Adrenal gland (tissue), 12 donors: ENCODE data around the gene LARP1B. TPM values are rescaled to one million over a fixed set of nuclear protein-coding genes. Genes with fewer than 3 reads are reported as not detected.

Source experiments
- DNase-seq, 7 donors: peaks; one replicate each; pipeline ENCODE4 v3.0.0-alpha.2; 2019 to 2020
- H3K27ac ChIP-seq, 5 donors: fragments of 200-600 bp; sonication (generic) in 4 of 5; 1 replicate in 3 of 5; 2 replicates in 2 of 5; pipeline versions ENCODE4 v1.5.1 to v1.8.0; 2016 to 2020; ENCODE audit warnings: mild to moderate bottlenecking in 1 of 5
- H3K27me3 ChIP-seq: fragments of 200-600 bp; 2 replicates; pipeline ENCODE4 v1.8.0; 2021
- H3K36me3 ChIP-seq, 2 donors: fragments of 200-600 bp; replicated peaks in 1 of 2; 1 replicate in 1 of 2; 2 replicates in 1 of 2; pipeline versions ENCODE4 v1.5.1 to v1.8.0; 2018 to 2022
- H3K4me1 ChIP-seq, 2 donors: fragments of 200-600 bp; replicated peaks in 1 of 2; 1 replicate in 1 of 2; 2 replicates in 1 of 2; pipeline versions ENCODE4 v1.5.1 to v1.8.0; 2018 to 2021
- H3K4me3 ChIP-seq, 4 donors: fragments of 200-600 bp; sonication (generic) in 3 of 4; one replicate each; pipeline ENCODE4 v1.5.1; 2016 to 2018
- H3K9me3 ChIP-seq, 3 donors: fragments of 200-600 bp; sonication (generic) in 1 of 3; replicated peaks in 1 of 3; 1 replicate in 2 of 3; 2 replicates in 1 of 3; pipeline versions ENCODE4 v1.5.1 to v1.8.0; 2016 to 2021
- POLR2A ChIP-seq, 2 donors: fragments of 450-650 bp; IDR thresholded peaks; one replicate each; pipeline ENCODE4 v1.6.1; 2017; ENCODE audit warnings: antibody characterized with exemption in 2 of 2, mild to moderate bottlenecking in 2 of 2, moderate library complexity in 1 of 2
- WGBS, 4 donors: extraction: QIAGEN DNeasy Blood & Tissue Kit in 2 of 4; methylation state at CpG; one replicate each; pipeline versions ENCODE4 v1.1.5 to v1.1.7; 2013 to 2017; 5-methylcytosine and 5-hydroxymethylcytosine counted together
- intact Hi-C, 2 donors: fragments of 100-400 bp; cut with DNase I; formaldehyde crosslinking; loops; one replicate each; pipeline versions ENCODE4 v1.14.1 to v1.15.0; 2022 to 2023
- polyA plus RNA-seq, 3 donors: library from polyadenylated mRNA; stranded (reverse); fragments of 200-250 nt in 2 of 3; fragments of 350-450 nt in 1 of 3; fragmentation: Illumina TruSeq in 1 of 3; extraction: RNeasy Lipid Tissue Mini Kit (QIAGEN cat#74804) in 1 of 3; gene quantifications; one replicate each; pipeline ENCODE4 v1.2.3, GENCODE V29; 2013 to 2014
- total RNA-seq, 9 donors: library from RNA; depleted of rRNA in 4 of 9; stranded (reverse); fragments of >200 nt in 4 of 9; fragments of 120-200 nt in 1 of 9; fragmentation: NEBNext Ultra II Directional in 1 of 9; extraction: Animal tissue kit (Norgen Biotek cat#: 25700) in 1 of 9; gene quantifications; one replicate each; pipeline versions ENCODE4 v1.1.0 to v1.2.4, GENCODE V29; 2013 to 2023
- TF ChIP-seq, protein P1 (sequence below), 6 experiments: fragments of 450-650 bp in 4 of 6; fragments of 200-600 bp in 2 of 6; sonication (generic) in 1 of 6; IDR thresholded peaks; 1 replicate in 5 of 6; 2 replicates in 1 of 6; pipeline versions ENCODE4 v1.5.1 to v1.8.0; 2016 to 2021; ENCODE audit warnings: antibody characterized with exemption in 6 of 6, mild to moderate bottlenecking in 2 of 6, moderate library complexity in 1 of 6
- donor health status: healthy with polysubstance abuse.
- donor health status: Bipolar disorder and iron deficiency.
- donor health status: DM: yes; HTN: yes; CAD: no.
- donor health status: DM: no; HTN: no; CAD: no.
- donor health status: DM: no; HTN: no; CAD: no.
- donor health status: DM: yes; HTN: yes; CAD: no.

Gene LARP1B
- total and polyA plus RNA-seq, 12 donors, result 5.0 to 27.7 (median 12.3) TPM

DNA sequence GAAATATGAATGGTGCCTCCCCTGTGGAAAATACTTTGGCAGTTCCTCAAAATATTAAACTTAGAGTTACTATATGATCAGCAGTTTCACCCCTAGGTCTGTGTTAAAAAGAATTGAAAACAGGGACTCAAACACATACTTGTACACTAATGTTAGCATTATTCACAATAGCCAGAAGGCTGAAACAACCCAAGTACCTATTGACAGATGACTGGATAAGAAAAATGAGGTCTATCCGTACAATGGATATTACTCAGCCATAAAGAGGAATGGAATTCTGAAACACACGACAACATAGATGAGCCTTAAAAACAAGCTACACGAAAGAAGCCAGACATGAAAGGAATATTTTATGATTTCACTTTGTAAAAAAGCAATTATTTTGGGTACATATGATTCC is 171.6 kb downstream of the LARP1B start:
- no peaks in the 10 kb centered on the region for H3K36me3 ChIP-seq
- no peak overlapping the region for H3K4me3 ChIP-seq
- no peak for TF ChIP-seq POLR2A (IDR thresholded peaks at IDR 0.05)
- no peak for DNase-seq
- intact Hi-C loops, result no loop called here
- WGBS, 4 donors, result 86 to 88% (median 88%) methylated on average over 3 of the region's 3 CpGs
- no peaks in the 10 kb centered on the region for H3K9me3 ChIP-seq
- H3K4me1 ChIP-seq, result no peaks in the 10 kb centered on the region
- H3K27ac ChIP-seq, result no peak overlapping the region
- no peaks in the 10 kb centered on the region for H3K27me3 ChIP-seq

DNA sequence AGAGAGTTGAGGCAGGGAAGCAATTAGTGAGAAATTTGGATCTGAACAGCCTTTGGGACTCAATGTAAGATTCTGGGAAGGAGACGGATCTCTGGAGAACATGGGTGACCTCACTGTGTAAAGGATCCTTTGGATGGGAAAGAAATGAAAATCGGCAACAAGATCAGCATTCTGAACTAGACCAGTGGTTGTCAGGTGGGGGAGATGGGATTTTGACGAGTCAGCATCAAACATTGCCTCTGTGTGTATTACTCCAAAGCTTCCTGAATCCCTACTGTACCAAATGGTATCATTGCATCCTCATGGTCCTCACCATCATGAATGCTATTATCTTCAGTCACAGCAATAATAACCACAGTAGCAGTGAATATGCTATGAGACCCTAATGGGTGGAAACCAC is 173.7 kb downstream of the LARP1B start:
- intact Hi-C loops, result no loop called here
- Histone ChIP-seq H3K27me3 (no peaks in the 10 kb centered on the region), H3K4me3 (no peak overlapping the region), H3K9me3 (no peaks in the 10 kb centered on the region), H3K36me3 (no peaks in the 10 kb centered on the region), H3K27ac (no peak overlapping the region), H3K4me1 (no peaks in the 10 kb centered on the region)
- TF ChIP-seq, protein P1, sequence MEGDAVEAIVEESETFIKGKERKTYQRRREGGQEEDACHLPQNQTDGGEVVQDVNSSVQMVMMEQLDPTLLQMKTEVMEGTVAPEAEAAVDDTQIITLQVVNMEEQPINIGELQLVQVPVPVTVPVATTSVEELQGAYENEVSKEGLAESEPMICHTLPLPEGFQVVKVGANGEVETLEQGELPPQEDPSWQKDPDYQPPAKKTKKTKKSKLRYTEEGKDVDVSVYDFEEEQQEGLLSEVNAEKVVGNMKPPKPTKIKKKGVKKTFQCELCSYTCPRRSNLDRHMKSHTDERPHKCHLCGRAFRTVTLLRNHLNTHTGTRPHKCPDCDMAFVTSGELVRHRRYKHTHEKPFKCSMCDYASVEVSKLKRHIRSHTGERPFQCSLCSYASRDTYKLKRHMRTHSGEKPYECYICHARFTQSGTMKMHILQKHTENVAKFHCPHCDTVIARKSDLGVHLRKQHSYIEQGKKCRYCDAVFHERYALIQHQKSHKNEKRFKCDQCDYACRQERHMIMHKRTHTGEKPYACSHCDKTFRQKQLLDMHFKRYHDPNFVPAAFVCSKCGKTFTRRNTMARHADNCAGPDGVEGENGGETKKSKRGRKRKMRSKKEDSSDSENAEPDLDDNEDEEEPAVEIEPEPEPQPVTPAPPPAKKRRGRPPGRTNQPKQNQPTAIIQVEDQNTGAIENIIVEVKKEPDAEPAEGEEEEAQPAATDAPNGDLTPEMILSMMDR (IDR thresholded peaks at IDR 0.05), result no peak
- DNase-seq, result no peak
- 80 to 94% (median 89%) methylated on average over 3 of the region's 3 CpGs for WGBS, 4 donors

DNA sequence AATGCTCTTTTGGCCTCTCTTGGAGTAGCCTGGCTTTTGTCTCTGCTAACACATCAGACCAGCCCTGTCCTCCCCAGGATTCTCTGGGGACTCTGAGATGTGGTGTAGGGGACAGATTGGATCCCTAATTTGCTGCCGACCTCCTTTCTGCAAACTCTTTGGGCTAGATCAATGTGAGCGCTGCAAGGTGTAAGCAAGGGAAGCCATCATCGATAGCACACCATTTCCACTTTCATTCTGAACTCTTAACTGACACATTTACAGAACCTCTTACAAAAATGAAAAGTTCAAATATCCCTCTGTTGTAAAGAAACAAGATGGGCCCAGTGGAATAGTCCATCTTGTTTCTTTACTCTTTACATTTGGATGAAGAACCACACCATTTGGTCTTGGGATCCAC is 179.9 kb downstream of the LARP1B start:
- H3K27ac ChIP-seq, result no peak overlapping the region
- no peaks in the 10 kb centered on the region for H3K36me3 ChIP-seq
- no peaks in the 10 kb centered on the region for H3K9me3 ChIP-seq
- WGBS, 4 donors, result 87 to 98% (median 95%) methylated on average over 3 of the region's 3 CpGs
- H3K4me1 ChIP-seq, result no peaks in the 10 kb centered on the region
- intact Hi-C loops, result no loop called here
- no peak overlapping the region for H3K4me3 ChIP-seq
- no peaks in the 10 kb centered on the region for H3K27me3 ChIP-seq
- TF ChIP-seq POLR2A (IDR thresholded peaks at IDR 0.05), result no peak
- TF ChIP-seq, protein P1 (IDR thresholded peaks at IDR 0.05), result no peak
- DNase-seq, result no peak

DNA sequence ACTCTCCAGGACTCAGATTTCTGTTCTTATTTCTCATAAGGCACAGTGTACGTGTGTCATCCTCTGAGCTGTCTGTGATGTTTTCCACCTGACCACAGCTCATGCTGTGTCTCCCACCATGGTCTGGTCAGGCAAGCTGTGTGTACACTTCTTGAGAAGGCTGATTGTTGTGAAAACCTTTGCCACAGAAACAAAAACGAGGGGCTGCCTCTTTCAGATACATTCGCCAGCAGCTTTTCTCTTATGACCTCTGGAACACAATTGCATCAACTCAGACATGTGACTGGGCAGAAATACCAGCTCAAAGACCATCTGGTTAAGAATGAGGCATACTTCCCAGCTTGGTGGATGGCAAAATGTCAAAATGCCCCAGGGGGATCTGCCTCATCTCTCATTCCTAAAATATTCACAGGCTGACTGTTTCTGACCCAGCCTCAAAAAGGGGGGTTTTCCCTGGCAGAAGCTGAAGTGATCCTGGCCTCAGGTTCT is 180.4 kb downstream of the LARP1B start:
- H3K36me3 ChIP-seq, result no peaks in the 10 kb centered on the region
- intact Hi-C loops, result no loop called here
- no peaks in the 10 kb centered on the region for H3K4me1 ChIP-seq
- TF ChIP-seq POLR2A (IDR thresholded peaks at IDR 0.05), result no peak
- TF ChIP-seq, protein P1 (IDR thresholded peaks at IDR 0.05), result no peak
- H3K27me3 ChIP-seq, result no peaks in the 10 kb centered on the region
- WGBS, 4 donors, result 59 to 73% (median 60%) methylated on average over 3 of the region's 3 CpGs
- H3K9me3 ChIP-seq, result no peaks in the 10 kb centered on the region
- peak in 1 of 7 donors; percentile 15 for DNase-seq
- H3K27ac ChIP-seq, result no peak overlapping the region
- H3K4me3 ChIP-seq, result no peak overlapping the region

DNA sequence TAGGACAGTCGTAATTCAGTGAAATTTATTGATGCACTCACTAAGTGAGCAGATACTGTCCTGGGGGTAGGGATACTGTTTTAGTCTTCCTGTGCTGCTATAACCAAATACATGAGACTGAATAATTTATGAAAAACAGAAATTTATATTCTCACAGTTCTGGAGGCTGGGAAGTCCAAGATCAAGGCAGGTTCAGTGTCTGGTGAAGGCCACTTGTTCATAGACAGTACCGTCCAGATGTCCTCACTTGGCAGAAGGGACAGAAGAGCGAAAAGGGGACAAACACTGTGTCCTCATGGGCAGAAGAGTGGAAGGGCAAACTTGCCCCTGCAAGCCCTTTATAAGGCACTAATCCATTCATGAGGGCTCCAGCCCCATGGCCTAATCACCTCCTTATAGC is 180.9 kb downstream of the LARP1B start:
- TF ChIP-seq POLR2A (IDR thresholded peaks at IDR 0.05), result no peak
- TF ChIP-seq, protein P1 (IDR thresholded peaks at IDR 0.05), result no peak
- Histone ChIP-seq H3K4me3 (no peak overlapping the region), H3K36me3 (no peaks in the 10 kb centered on the region), H3K9me3 (no peaks in the 10 kb centered on the region), H3K4me1 (no peaks in the 10 kb centered on the region), H3K27me3 (no peaks in the 10 kb centered on the region), H3K27ac (no peak overlapping the region)
- 83 to 92% (median 88%) methylated on average over 3 of the region's 3 CpGs for WGBS, 4 donors
- intact Hi-C loops, result no loop called here
- no peak for DNase-seq
